NCI-H2081 treated with DMSO at 0.1 percent for 48 hours (cell line): ENCODE results near the gene MBOAT2.
A peak's percentile ranks its signal among the peaks of the same experiment; 100 is the strongest.

Experiments
- DNase-seq: peaks from one replicate; lab custom pipeline; 2025; lab: John Stamatoyannopoulos, UW

The MBOAT2 gene

GRCh38 chr2:8858910-8859309 lies 144.6 kb downstream of the MBOAT2 start:
- no peak for DNase-seq

- no peak for DNase-seq
Measured at GRCh38 chr2:8858264-8858663, 145.2 kb downstream of the MBOAT2 start.

GRCh38 chr2:8857709-8858108 lies 145.8 kb downstream of the MBOAT2 start:
- DNase-seq, result no peak

GRCh38 chr2:8856176-8856575 lies 147.3 kb downstream of the MBOAT2 start:
- no peak for DNase-seq

GRCh38 chr2:8855010-8855409 lies 148.5 kb downstream of the MBOAT2 start:
- DNase-seq, result no peak

- DNase-seq, result no peak
Measured at GRCh38 chr2:8853426-8853825, 150.1 kb downstream of the MBOAT2 start.

GRCh38 chr2:8851811-8852560 lies 151.5 kb downstream of the MBOAT2 start:
- no peak for DNase-seq

GRCh38 chr2:8850845-8851487 lies 152.5 kb downstream of the MBOAT2 start:
- no peak for DNase-seq

- DNase-seq, result no peak
Measured at GRCh38 chr2:8849327-8849726, 154.2 kb downstream of the MBOAT2 start.

GRCh38 chr2:8848328-8849100 lies 155.0 kb downstream of the MBOAT2 start:
- DNase-seq, result no peak

GRCh38 chr2:8847400-8847799 lies 156.1 kb downstream of the MBOAT2 start:
- no peak for DNase-seq

GRCh38 chr2:8841932-8842331 lies 161.6 kb downstream of the MBOAT2 start:
- no peak for DNase-seq

GRCh38 chr2:8840475-8841091 lies 162.9 kb downstream of the MBOAT2 start:
- DNase-seq, result no peak

GRCh38 chr2:8839189-8839965 lies 164.1 kb downstream of the MBOAT2 start:
- no peak for DNase-seq

GRCh38 chr2:8837795-8838140 lies 165.7 kb downstream of the MBOAT2 start:
- no peak for DNase-seq

- DNase-seq, result peak; percentile 57
Measured at GRCh38 chr2:8836971-8837794, 166.3 kb downstream of the MBOAT2 start, which contains the start of gene KIDINS220. Gene KIDINS220, minus strand, starts transcription at chr2:8837613. Its CDS starts 10,520 bp downstream, at chr2:8827093.

- DNase-seq, result no peak
Measured at GRCh38 chr2:8835279-8835678, 168.2 kb downstream of the MBOAT2 start.

- no peak for DNase-seq
Measured at GRCh38 chr2:8833853-8834252, 169.6 kb downstream of the MBOAT2 start.

- DNase-seq, result no peak
Measured at GRCh38 chr2:8831516-8831915, 172.0 kb downstream of the MBOAT2 start.

- DNase-seq, result no peak
Measured at GRCh38 chr2:8827729-8828128, 175.8 kb downstream of the MBOAT2 start.

GRCh38 chr2:8822218-8822617 lies 181.3 kb downstream of the MBOAT2 start:
- no peak for DNase-seq
